ENCODE data around the gene METTL25B. TPM values are rescaled to one million over a fixed set of nuclear protein-coding genes. Genes with fewer than 3 reads are reported as not detected.

The METTL25B gene
- total RNA-seq, 2 donors from 2014 or later, result 15.2 to 17.9 TPM

DNA sequence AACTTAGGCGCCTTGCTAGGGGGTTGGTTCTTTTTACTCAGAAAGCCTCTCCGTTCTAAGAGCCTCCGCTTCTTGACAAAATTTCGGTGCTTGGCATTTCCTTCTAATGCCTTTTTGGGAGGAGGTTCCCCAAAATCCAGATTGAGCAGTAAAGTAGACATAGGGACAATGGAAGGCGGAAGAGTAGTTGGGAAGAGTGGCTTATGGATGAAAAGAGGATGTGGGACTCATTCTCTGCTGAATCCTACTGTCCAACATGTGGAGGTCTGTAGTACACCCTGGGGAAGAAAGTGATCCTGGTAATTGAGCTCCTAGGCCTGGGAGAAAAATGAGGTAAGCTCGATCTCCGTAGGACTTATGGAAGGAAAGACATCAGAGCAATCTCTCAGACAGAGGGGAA, 777 bp upstream of the METTL25B start:
- Histone ChIP-seq H3K9me3 (no peaks in the 10 kb centered on the region), H3K27ac (peak overlapping the region; percentile 97 to 99), H3K4me1 (ENCODE audit: control insufficient read depth in 1 of 2, low read depth in 2 of 2) (peaks cover 27 to 57% of the 10 kb centered on the region in 2 donors), H3K36me3 (peaks cover 21% of the 10 kb centered on the region), H3K4me3 (peak overlapping the region; percentile 80), H3K27me3 (replicated peaks; ENCODE audit: insufficient read depth) (no peaks in the 10 kb centered on the region)
- ATAC-seq (ENCODE audit: insufficient number of reproducible peaks, low FRiP score, low read depth) (no peak), DNase-seq (ENCODE audit: low spot score) (no peak)
- TF ChIP-seq, protein P1, sequence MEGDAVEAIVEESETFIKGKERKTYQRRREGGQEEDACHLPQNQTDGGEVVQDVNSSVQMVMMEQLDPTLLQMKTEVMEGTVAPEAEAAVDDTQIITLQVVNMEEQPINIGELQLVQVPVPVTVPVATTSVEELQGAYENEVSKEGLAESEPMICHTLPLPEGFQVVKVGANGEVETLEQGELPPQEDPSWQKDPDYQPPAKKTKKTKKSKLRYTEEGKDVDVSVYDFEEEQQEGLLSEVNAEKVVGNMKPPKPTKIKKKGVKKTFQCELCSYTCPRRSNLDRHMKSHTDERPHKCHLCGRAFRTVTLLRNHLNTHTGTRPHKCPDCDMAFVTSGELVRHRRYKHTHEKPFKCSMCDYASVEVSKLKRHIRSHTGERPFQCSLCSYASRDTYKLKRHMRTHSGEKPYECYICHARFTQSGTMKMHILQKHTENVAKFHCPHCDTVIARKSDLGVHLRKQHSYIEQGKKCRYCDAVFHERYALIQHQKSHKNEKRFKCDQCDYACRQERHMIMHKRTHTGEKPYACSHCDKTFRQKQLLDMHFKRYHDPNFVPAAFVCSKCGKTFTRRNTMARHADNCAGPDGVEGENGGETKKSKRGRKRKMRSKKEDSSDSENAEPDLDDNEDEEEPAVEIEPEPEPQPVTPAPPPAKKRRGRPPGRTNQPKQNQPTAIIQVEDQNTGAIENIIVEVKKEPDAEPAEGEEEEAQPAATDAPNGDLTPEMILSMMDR (IDR thresholded peaks at IDR 0.05), result no peak

DNA sequence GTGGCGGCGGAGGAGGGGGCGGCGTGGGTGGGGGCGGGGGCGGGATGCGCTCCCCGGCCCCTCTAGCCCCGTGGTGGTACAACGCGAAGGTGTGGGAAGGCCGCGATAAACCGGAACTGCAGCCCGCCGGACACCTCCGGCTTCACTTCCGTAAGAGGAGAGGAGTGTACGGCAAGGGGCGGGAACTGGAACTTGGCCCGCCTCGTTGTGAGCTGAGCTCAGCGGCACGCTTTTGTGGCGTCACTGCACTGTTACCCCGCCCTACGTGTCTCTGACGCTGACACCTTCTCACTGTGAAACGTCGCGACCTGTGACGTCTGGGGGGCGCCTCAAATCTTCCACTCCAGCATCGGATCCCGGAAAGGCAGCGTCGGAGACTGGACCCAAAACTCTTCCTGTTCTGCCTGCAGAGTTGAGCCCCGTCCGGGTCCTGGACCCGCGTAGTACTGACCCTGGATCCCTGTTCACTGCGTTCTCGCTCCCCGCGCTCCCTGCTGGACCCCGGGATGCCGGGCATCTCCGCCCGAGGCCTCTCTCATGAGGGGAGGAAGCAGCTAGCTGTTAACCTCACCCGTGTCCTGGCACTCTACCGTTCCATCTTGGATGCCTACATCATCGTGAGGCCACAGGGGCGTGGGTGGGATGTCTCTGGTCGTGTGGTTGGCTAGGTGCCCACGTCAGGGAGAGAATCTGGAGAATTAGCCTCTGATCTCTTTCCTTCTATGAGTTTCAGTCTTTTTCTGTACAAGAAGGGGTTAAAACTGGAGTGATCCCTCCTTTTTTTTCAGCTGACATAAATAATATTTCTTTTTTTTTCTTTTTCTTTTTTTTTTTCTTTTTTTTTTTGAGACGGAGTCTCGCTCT, 562 bp downstream of the METTL25B start, which contains the start of gene ISG20L2:
Gene ISG20L2, minus strand, starts transcription at position 168 of the 864 bp plus-strand sequence. CDS start 1,114 bp downstream, outside the sequence.
- H3K4me1 ChIP-seq (ENCODE audit: control insufficient read depth in 1 of 2, low read depth in 2 of 2), result peaks cover 27 to 57% of the 10 kb centered on the region in 2 donors

DNA sequence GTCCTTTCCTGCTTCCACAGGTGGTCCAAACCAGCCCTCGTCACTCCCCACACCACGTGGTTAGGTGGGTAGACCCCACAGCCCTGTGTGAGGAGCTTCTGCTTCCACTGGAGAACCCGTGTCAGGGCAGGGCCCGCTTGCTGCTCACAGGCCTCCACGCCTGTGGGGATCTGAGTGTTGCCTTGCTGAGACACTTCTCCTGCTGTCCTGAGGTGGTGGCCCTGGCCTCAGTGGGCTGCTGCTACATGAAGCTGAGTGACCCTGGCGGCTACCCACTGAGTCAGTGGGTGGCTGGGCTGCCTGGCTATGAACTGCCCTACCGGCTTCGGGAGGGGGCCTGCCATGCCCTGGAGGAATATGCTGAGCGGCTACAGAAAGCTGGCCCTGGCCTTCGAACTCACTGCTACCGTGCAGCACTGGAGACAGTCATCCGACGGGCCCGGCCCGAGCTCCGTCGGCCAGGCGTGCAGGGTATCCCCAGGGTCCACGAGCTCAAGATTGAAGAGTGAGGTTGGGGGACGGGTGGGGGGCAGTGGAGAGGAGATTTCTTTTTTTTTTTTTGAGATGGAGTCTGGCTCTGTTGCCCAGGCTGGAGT, 5.8 kb downstream of the METTL25B start:
- Histone ChIP-seq H3K27ac (no peak overlapping the region), H3K4me1 (ENCODE audit: control insufficient read depth in 1 of 2, low read depth in 2 of 2) (peaks cover 0 to 12% of the 10 kb centered on the region in 2 donors), H3K36me3 (peaks cover 11% of the 10 kb centered on the region), H3K27me3 (replicated peaks; ENCODE audit: insufficient read depth) (no peaks in the 10 kb centered on the region), H3K9me3 (no peaks in the 10 kb centered on the region), H3K4me3 (no peak overlapping the region)
- no peak for ATAC-seq (ENCODE audit: insufficient number of reproducible peaks, low FRiP score, low read depth)
- no peak for DNase-seq (ENCODE audit: low spot score)
- TF ChIP-seq, protein P1 (IDR thresholded peaks at IDR 0.05), result no peak

More for the DNA sequence above, 562 bp downstream of the METTL25B start, which contains the start of gene ISG20L2:
- Histone ChIP-seq H3K4me3 (peak within 1 kb of the TSS; percentile 80), H3K27me3 (replicated peaks; ENCODE audit: insufficient read depth) (no peaks in the 10 kb centered on the region), H3K36me3 (peaks cover 8% of the 10 kb centered on the region), H3K27ac (peak within 1 kb of the TSS; percentile 97 to 99), H3K9me3 (no peaks in the 10 kb centered on the region)
- TF ChIP-seq, protein P1 (IDR thresholded peaks at IDR 0.05), result no peak
- ATAC-seq (ENCODE audit: insufficient number of reproducible peaks, low FRiP score, low read depth) (peak; percentile 98), DNase-seq (ENCODE audit: low spot score) (peak; percentile 92)

DNA sequence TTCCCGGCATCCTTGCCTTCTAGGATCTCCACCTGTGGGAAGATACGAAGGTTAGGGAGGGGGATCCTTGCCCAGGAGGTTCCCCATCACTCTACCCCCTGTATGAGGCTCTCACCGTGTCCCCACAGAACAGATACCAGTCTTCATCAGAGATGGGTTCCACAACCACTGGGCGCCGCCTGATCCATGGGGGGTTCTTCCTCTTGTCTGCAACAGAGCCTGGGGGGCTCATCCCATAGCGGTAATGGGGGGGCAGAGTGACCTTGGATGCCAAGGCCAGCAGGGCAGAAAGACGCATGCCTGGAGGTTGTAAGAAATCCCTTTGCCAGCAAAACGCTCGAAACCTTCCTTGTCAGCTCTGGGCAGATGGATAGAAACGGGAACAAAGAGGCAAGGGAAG, 10.1 kb downstream of the METTL25B start:
- TF ChIP-seq, protein P1 (IDR thresholded peaks at IDR 0.05), result no peak
- Histone ChIP-seq H3K36me3 (peaks cover 20% of the 10 kb centered on the region), H3K4me3 (no peak overlapping the region), H3K9me3 (no peaks in the 10 kb centered on the region), H3K4me1 (ENCODE audit: control insufficient read depth in 1 of 2, low read depth in 2 of 2) (peaks cover 10 to 15% of the 10 kb centered on the region in 2 donors), H3K27ac (no peak overlapping the region), H3K27me3 (replicated peaks; ENCODE audit: insufficient read depth) (no peaks in the 10 kb centered on the region)
- DNase-seq (ENCODE audit: low spot score) (no peak), ATAC-seq (ENCODE audit: insufficient number of reproducible peaks, low FRiP score, low read depth) (no peak)

DNA sequence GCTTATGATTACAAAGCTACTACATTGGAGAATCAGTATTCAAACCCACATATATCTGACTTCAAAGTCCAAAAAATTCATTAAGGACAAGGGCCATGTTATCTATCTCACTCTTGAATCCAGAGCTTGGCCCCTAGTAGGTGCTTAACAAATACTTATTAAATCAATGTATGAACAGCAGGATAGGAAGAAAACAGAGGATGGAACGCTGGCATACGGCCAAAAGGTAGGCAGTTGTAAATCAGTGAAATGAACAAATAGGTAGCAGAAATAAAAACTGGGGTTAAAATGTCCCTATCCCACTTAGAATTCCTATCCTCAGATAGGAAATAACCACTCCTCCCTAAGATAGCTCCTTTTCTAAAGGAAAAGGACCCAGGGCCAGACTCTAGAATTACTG, 10.6 kb downstream of the METTL25B start:
- Histone ChIP-seq H3K4me1 (ENCODE audit: control insufficient read depth in 1 of 2, low read depth in 2 of 2) (peaks cover 10 to 15% of the 10 kb centered on the region in 2 donors), H3K27me3 (replicated peaks; ENCODE audit: insufficient read depth) (no peaks in the 10 kb centered on the region), H3K4me3 (no peak overlapping the region), H3K36me3 (peaks cover 21% of the 10 kb centered on the region), H3K27ac (no peak overlapping the region), H3K9me3 (no peaks in the 10 kb centered on the region)
- TF ChIP-seq, protein P1 (IDR thresholded peaks at IDR 0.05), result no peak
- DNase-seq (ENCODE audit: low spot score) (no peak), ATAC-seq (ENCODE audit: insufficient number of reproducible peaks, low FRiP score, low read depth) (no peak)
